GM19035 (cell line): Measurements from ENCODE around the gene SREK1.
"Not testable (repeated sequence)": the region's sequence is repeated elsewhere in the genome, so short reads cannot be mapped to it uniquely, and the experiment has no call there.

Experiments
- ATAC-seq: cut with Tn5 transposase; IDR thresholded peaks from one replicate; pipeline ENCODE4 v1.9.1; 2021; ENCODE audit not compliant: unreplicated experiment

The SREK1 gene, protein sequence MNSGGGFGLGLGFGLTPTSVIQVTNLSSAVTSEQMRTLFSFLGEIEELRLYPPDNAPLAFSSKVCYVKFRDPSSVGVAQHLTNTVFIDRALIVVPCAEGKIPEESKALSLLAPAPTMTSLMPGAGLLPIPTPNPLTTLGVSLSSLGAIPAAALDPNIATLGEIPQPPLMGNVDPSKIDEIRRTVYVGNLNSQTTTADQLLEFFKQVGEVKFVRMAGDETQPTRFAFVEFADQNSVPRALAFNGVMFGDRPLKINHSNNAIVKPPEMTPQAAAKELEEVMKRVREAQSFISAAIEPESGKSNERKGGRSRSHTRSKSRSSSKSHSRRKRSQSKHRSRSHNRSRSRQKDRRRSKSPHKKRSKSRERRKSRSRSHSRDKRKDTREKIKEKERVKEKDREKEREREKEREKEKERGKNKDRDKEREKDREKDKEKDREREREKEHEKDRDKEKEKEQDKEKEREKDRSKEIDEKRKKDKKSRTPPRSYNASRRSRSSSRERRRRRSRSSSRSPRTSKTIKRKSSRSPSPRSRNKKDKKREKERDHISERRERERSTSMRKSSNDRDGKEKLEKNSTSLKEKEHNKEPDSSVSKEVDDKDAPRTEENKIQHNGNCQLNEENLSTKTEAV

DNA sequence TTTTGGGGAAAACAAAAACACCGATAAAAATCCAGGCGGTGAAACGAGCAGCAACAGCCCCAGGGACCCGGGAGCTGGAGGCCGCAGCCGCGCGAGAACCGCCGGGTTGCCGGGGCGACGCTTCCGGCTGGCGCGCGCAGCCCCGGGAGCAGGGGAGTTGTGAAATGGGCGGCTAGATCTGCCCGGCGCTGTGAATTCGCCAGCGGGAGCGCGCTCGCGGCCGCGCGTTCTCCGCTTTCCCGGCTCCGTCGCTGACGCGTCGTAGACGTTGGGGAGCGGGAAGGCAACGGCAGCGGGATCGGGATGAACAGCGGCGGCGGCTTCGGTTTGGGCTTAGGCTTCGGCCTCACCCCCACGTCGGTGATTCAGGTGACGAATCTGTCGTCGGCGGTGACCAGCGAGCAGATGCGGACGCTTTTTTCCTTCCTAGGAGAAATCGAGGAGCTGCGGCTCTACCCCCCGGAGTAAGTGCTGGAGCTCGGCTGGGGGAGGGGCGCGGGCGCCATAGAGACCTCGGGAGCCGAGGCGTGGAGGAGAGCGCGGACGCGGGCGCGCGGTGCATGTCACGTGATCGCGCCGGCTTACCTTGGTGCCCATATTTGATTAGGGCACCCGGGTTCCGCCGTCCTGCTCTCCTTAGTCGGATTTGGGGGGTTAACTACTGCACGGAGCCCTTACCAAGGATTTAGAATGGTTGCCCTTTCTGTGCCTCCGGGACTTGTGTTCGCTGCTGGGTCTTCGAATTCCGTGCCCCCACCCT, at the start of gene SREK1:
Gene SREK1, plus strand, starts transcription at position 227 of the 760 bp plus-strand sequence. Its CDS starts 77 bp downstream, at position 304.
- ATAC-seq, result peak; percentile 92

GRCh38 chr5:66100851-66101250, 43.2 kb upstream of the SREK1 start:
- no peak for ATAC-seq

GRCh38 chr5:66113160-66113559, 30.9 kb upstream of the SREK1 start:
- ATAC-seq, result no peak

DNA sequence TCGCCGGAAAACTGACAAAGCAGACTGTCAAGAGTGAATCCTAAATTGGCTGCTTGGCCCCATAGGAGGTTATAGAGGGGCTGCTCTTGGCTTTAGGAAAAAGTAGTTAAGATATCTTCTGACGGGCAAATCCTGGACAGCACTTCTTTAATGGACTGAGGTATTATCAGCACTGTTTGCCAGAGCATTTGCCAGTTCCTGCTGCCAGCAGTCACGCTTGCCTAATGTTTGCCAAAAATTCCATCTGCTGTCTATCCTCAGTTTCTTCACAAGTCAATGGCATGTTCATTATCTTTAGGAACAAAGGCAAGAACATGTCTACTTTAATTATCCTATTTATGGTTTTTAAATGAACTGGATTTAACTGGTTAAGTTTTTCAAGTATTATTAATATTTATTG, 25.8 kb upstream of the SREK1 start:
- ATAC-seq, result no peak

- no peak for ATAC-seq
Measured at GRCh38 chr5:66122379-66123034, 21.6 kb upstream of the SREK1 start.

DNA sequence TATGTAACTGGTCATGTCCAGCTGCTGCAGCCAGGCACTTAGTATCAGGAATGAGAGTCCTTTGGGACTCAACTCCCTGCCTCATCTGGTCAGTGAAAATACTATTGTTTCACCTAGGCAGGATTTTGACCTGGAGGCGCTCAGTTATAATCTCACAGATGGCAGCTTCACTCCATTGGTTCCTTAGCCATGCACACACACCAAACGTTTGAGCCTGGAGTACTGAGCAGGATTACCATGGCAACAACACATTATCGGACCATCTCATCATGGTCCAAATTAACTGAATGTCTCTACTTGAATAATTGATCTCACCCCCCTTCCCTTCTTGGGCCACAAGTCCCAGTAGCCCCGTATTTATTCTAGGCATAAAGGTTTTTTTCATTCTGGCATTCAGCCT, 15.0 kb upstream of the SREK1 start:
- no peak for ATAC-seq

DNA sequence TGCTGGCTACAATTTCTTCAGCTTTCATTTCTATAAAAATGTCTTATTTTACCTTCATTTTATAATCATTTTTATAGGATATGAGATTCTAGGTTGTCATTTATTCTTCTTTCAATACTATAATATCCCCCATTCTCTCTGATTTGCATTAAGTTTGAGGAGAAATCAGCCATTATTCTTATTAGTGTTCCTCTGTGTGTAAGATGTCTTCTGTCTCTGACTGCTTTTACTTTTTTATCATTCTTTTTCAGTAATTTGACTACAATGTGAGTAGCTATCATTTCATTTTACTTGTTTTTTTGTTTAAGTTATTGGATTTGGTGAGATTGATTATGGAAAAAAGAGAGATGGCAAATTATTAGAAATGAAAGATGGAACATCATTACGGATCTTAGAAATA, 13.6 kb upstream of the SREK1 start:
- no peak for ATAC-seq

GRCh38 chr5:66134407-66134861, 9.7 kb upstream of the SREK1 start:
- ATAC-seq, result no peak

DNA sequence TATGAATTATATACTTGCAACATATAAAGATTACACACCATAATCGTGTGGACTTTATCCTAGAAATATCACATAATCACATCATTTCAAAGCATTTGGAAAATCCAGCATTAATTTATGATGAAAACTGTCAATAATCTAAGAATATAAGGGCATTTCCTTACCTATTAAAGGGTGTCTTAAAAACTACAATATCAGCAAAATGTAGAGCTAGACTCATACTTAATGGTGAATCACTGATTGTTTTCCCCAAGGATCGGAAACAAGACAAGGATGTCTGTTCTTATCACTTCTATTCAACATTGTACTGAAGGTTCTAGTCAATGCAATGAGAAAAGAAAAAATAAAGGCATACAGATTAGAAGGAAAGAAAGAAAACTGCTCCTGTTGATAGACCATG, 8.0 kb upstream of the SREK1 start:
- ATAC-seq, result no peak

DNA sequence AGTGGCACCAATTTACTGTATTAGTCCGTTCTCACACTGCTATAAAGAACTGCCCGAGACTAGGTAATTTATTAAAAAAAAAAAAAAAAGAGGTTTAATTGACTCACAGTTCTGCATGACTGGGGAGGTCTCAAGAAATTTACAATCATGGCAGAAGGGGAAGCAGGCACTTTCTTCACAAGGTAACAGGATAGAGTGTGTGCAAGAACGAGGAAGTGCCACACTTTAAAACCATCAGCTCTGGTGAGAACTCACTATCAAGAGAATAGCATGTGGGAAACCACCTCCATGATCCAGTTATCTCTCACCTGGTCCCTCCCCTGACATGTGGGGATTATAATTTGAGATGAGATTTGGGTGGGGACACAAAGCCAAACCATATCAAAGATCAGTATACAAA, 7.2 kb upstream of the SREK1 start:
- not testable (repeated sequence) for ATAC-seq

DNA sequence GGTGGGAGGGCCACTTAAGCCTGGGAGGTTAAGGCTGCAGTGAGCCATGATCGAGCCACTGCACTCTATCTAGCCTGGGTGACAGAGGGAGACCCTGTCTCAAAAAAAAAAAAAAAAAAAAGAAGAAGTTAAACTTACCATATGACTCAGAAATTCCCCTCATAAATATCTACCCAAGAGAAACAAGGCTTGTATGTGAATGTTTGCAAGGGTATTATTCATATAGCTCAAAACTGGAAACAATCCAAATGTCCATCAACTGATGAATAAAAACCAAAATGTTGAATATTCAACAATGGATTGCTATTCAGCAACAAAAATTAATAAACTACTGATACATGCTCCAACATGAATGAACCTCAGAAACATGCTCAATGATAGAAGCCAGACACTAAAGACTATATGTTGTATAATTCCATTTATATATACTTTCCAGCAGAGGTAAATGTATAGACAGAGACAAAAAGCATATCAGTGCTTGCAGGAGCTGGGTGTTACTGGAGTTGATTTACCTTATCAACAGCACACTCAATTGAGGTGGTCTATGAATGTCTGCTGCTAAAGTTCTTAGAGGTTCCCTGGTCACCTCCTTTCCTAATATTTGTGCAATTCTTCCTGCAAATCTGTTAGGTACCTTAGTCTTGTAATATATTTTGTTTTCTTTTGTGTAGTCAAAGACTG, 5.3 kb upstream of the SREK1 start:
- ATAC-seq, result no peak

GRCh38 chr5:66139318-66139712, 4.8 kb upstream of the SREK1 start:
- ATAC-seq, result no peak

GRCh38 chr5:66142417-66142816, 1.7 kb upstream of the SREK1 start:
- ATAC-seq, result no peak

DNA sequence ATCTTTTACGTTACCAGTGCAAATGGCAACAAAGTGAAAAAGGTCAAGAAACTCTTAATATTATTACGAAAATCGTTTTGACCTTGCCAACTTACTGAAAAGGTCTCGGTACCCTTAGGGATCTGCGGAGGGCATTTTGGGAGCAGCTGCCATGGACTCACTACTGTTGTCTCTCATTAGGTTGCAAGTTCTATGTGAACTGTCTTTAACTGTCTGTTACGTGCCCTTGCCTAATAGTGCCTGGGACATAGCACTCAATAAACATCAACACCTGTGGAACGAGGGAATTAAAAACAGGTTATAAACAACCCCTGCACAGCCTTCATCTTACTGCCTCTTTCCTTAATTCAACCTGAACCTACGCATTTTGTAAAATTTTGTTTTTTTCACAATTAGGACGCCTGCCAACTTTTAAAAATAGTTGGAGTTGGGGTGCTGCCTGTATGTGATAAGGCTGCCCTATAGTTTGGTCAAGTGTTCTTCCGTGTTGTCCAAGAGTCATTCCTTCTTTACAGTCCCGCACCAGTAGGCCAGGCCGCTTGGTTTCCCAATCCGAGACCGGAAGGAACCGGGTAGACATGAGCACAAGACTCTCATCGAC, 527 bp upstream of the SREK1 start:
- peak; percentile 34 for ATAC-seq

DNA sequence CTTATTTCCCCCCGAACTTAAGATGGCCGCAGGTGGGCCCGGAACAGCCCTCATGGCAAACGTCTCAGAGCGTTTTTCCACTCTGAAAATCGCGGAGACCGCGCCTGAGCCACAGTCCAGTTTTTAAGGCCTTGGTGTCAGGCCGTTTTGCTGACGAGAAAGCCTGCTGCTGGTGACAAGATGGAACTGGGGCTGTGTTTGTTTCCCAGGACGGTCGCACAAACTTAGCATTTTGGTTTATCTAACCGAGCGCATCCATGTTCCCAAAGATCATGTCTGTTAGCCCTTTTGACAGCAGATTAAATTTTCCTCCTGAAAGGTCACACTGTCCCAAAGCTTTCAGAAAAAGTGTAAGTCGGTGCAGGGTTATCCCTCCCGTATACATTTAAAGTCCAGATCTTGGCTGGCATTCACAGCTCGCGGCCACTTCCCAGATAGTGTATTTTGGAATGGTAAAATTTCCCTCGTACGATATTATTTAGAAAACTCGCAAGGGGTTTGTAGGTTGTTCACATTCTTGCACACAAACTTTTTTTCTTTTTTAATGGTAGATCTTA, 812 bp downstream of the SREK1 start:
- peak; percentile 47 for ATAC-seq

DNA sequence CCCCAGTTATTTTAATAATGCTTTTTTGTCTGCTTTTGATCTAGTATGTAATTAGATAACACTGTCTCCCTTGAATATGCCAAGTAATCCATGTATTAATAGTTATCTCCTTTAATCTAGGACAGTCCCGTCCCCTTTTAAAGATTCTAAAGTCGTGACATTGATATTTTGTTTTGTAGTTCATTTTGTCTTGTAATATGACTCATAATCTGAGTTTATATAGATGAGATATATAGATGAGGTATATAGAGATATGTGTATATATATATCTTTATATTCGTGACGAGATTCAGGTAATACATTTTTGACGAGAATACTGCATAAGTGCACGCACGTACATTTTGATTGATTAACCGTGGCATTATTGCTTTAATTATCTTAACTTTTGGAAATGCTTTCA, 1.6 kb downstream of the SREK1 start:
- ATAC-seq, result no peak

- no peak for ATAC-seq
Measured at GRCh38 chr5:66149950-66150349, 5.8 kb downstream of the SREK1 start.

DNA sequence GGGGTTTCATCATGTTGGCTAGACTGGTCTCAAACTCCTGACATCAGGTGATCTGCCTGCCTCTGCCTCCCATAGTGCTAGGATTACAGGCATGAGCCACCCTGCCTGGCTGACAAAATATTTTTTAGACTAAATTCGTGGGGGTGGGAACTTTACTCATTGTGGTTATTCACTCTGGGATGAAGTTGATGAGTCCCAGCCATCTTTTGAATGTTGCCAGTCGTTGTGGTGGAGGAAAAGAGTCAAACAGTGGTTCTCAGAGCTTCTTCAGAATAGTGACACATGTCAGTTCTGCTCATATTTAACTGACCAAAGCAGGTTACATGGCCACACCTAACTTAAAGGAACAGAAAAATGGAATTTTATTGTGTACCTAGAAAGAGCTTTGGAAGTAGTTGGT, 6.9 kb downstream of the SREK1 start:
- ATAC-seq, result no peak

GRCh38 chr5:66151491-66151890, 7.4 kb downstream of the SREK1 start:
- no peak for ATAC-seq

DNA sequence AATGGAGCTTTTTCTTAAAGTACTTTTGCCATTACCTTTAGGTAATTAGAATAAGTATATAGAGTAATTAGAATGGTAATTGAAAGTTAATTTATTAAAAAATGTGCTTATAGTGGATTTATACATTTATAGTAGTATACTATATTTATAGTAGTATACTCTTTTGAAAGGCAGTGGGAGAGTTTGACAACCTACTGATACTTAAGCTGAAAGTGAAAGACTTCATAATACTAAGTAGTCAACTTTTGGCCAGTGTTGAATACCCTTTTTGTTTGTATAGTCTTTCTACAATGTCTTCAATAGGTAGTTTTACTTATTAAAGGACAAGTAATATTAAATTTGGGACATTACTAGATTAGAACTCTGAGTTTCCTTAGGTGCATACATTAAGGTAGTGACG, 12.9 kb downstream of the SREK1 start:
- ATAC-seq, result no peak
